Neuronal stem cell (in vitro differentiated cells): ENCODE measurements around the gene SDCCAG8.

Source experiments
- DNase-seq: peaks from one replicate; pipeline ENCODE4 v3.0.0-alpha.2; 2013; ENCODE audit warnings: low spot score
- H2AFZ ChIP-seq: one replicate; pipeline ENCODE4 v1.6.1; 2013; ENCODE audit warnings: mild to moderate bottlenecking, low read length, inconsistent platforms
- H2AK5ac ChIP-seq: 2 replicates; pipeline ENCODE4 v1.6.1; 2013; ENCODE audit warnings: low read depth, mild to moderate bottlenecking, inconsistent platforms, low read length, moderate library complexity, mixed read lengths
- H2BK120ac ChIP-seq: 2 replicates; pipeline ENCODE4 v1.6.1; 2013; ENCODE audit warnings: low read depth, mild to moderate bottlenecking, inconsistent platforms, low read length, moderate library complexity, mixed read lengths
- H2BK12ac ChIP-seq: one replicate; pipeline ENCODE4 v1.6.1; 2013; ENCODE audit warnings: low read length, inconsistent platforms
- H2BK15ac ChIP-seq: 2 replicates; pipeline ENCODE4 v1.6.1; 2013; ENCODE audit warnings: mild to moderate bottlenecking, low read length, inconsistent platforms, mixed read lengths
- H2BK5ac ChIP-seq: one replicate; pipeline ENCODE4 v1.6.1; 2013; ENCODE audit warnings: inconsistent platforms, mild to moderate bottlenecking, low read length, moderate library complexity
- H3K14ac ChIP-seq: one replicate; pipeline ENCODE4 v1.6.1; 2013; ENCODE audit warnings: low read length, inconsistent platforms
- H3K18ac ChIP-seq: 2 replicates; pipeline ENCODE4 v1.6.1; 2013; ENCODE audit warnings: low read length, inconsistent platforms
- H3K23ac ChIP-seq: 2 replicates; pipeline ENCODE4 v1.6.1; 2013; ENCODE audit warnings: low read depth, mild to moderate bottlenecking, mixed read lengths, low read length, inconsistent platforms; ENCODE audit not compliant: poor library complexity
- H3K27ac ChIP-seq: replicated peaks from 3 replicates; pipeline ENCODE4 v1.5.1; 2013; ENCODE audit warnings: low read length, inconsistent platforms
- H3K27me3 ChIP-seq, 3 experiments: 2 replicates each; pipeline ENCODE4 v1.6.1; 2013; ENCODE audit warnings: low read length in 3 of 3, mild to moderate bottlenecking in 2 of 3, inconsistent platforms in 1 of 3, low read depth in 1 of 3, mixed read lengths in 1 of 3, moderate library complexity in 1 of 3; ENCODE audit not compliant: control insufficient read depth in 3 of 3, insufficient read depth in 3 of 3
- H3K36me3 ChIP-seq, 2 donors: replicated peaks in 1 of 2; 2 replicates each; pipeline ENCODE4 v1.6.1; 2013; ENCODE audit warnings: low read length in 2 of 2; ENCODE audit not compliant: control insufficient read depth in 2 of 2, insufficient read depth in 2 of 2
- H3K4ac ChIP-seq: 2 replicates; pipeline ENCODE4 v1.6.1; 2013; ENCODE audit warnings: inconsistent platforms, mild to moderate bottlenecking, low read length, moderate library complexity
- H3K4me1 ChIP-seq, 2 donors: 1 replicate in 1 of 2; 2 replicates in 1 of 2; pipeline ENCODE4 v1.6.1; 2013; ENCODE audit warnings: low read length in 2 of 2, low read depth in 1 of 2; ENCODE audit not compliant: control insufficient read depth in 2 of 2, insufficient read depth in 1 of 2
- H3K4me2 ChIP-seq: one replicate; pipeline ENCODE4 v1.6.1; 2013; ENCODE audit warnings: mild to moderate bottlenecking, low read length, inconsistent platforms; ENCODE audit not compliant: insufficient read depth, poor library complexity, severe bottlenecking
- H3K4me3 ChIP-seq, 2 donors: 2 replicates each; pipeline ENCODE4 v1.5.1; 2013; ENCODE audit warnings: low read length in 2 of 2, mild to moderate bottlenecking in 2 of 2, inconsistent platforms in 1 of 2, moderate library complexity in 1 of 2
- H3K79me1 ChIP-seq: one replicate; pipeline ENCODE4 v1.6.1; 2013; ENCODE audit warnings: low read depth, mild to moderate bottlenecking, inconsistent platforms, low read length, moderate library complexity
- H3K9ac ChIP-seq: one replicate; pipeline ENCODE4 v1.6.1; 2013; ENCODE audit warnings: mild to moderate bottlenecking, low read depth, low read length, inconsistent platforms; ENCODE audit not compliant: poor library complexity
- H3K9me3 ChIP-seq, 2 donors: replicated peaks in 1 of 2; 2 replicates each; pipeline versions ENCODE3 to v1.6.1; 2013; ENCODE audit warnings: low read length in 2 of 2, mild to moderate bottlenecking in 2 of 2, inconsistent platforms in 1 of 2, low read depth in 1 of 2, mixed read lengths in 1 of 2, moderate library complexity in 1 of 2; ENCODE audit not compliant: control insufficient read depth in 2 of 2, insufficient read depth in 1 of 2
- H4K8ac ChIP-seq: one replicate; pipeline ENCODE4 v1.6.1; 2013; ENCODE audit warnings: low read depth, mild to moderate bottlenecking, inconsistent platforms, low read length, moderate library complexity
- H4K91ac ChIP-seq: one replicate; pipeline ENCODE4 v1.6.1; 2013; ENCODE audit warnings: low read length, low read depth, mild to moderate bottlenecking, inconsistent platforms; ENCODE audit not compliant: poor library complexity
- WGBS, 2 donors: extraction: QIAGEN DNeasy Blood & Tissue Kit; methylation state at CpG; one replicate each; pipeline ENCODE4 v1.1.7; 2013; ENCODE audit warnings: missing lambda C conversion rate in 2 of 2, mixed read lengths in 1 of 2; ENCODE audit not compliant: insufficient read length in 2 of 2, insufficient replicate concordance in 1 of 2; ENCODE audit errors: extremely low coverage in 2 of 2; 5-methylcytosine and 5-hydroxymethylcytosine counted together

SDCCAG8 gene

DNA sequence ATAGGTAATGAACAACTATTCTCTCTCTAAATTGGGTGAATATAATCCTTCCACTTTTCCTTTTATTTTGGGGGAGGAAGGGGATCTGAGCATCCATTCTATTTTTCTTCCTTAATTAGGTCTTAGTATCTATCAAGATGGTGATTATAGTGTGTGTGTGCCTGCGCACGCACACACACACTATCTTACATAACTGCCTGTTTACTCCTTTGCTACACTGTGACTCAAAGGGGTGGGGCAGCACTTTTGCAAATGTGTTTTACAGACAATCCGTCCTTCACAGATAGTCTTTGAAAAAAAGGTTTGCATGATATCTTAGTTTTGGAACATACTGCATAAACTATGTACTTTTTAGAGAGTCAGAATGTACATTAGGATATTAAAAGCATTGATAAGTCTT is 191.5 kb downstream of the SDCCAG8 start:
- Histone ChIP-seq H3K4ac (no peak overlapping the region), H3K36me3 (no peaks in the 10 kb centered on the region), H3K4me2 (no peak overlapping the region), H3K4me1 (peaks cover 7 to 11% of the 10 kb centered on the region in 2 donors), H3K27me3 (no peaks in the 10 kb centered on the region), H2BK120ac (no peak overlapping the region), H3K27ac (no peak overlapping the region), H4K8ac (no peak overlapping the region), H2AFZ (no peak overlapping the region), H3K14ac (no peak overlapping the region), H2AK5ac (no peak overlapping the region), H3K79me1 (no peaks in the 10 kb centered on the region), H2BK12ac (no peak overlapping the region), H3K9me3 (peaks cover 0 to 3% of the 10 kb centered on the region in 2 donors), H2BK5ac (no peak overlapping the region), H3K23ac (no peak overlapping the region), H4K91ac (no peak overlapping the region), H3K9ac (no peak overlapping the region), H3K4me3 (no peak overlapping the region), H2BK15ac (no peak overlapping the region), H3K18ac (no peak overlapping the region)
- DNase-seq: no peak
- WGBS, 2 donors: no CpG with 5 or more reads among the region's 3 CpGs

GRCh38 chr1:243447844-243448243 is 192.0 kb downstream of the SDCCAG8 start:
- no peak overlapping the region for H2BK15ac ChIP-seq
- no CpG with 5 or more reads among the region's 4 CpGs for WGBS, 2 donors
- H3K27me3 ChIP-seq: no peaks in the 10 kb centered on the region
- no peak overlapping the region for H2BK120ac ChIP-seq
- H2BK5ac ChIP-seq: no peak overlapping the region
- no peaks in the 10 kb centered on the region for H3K36me3 ChIP-seq
- H3K27ac ChIP-seq: no peak overlapping the region
- H4K8ac ChIP-seq: no peak overlapping the region
- no peak overlapping the region for H2AK5ac ChIP-seq
- no peak overlapping the region for H2AFZ ChIP-seq
- peaks cover 7 to 10% of the 10 kb centered on the region in 2 donors for H3K4me1 ChIP-seq
- DNase-seq: no peak
- no peak overlapping the region for H3K4me3 ChIP-seq
- H3K14ac ChIP-seq: no peak overlapping the region
- peaks cover 0 to 3% of the 10 kb centered on the region in 2 donors for H3K9me3 ChIP-seq
- no peak overlapping the region for H2BK12ac ChIP-seq
- no peak overlapping the region for H4K91ac ChIP-seq
- H3K18ac ChIP-seq: no peak overlapping the region
- H3K4ac ChIP-seq: no peak overlapping the region
- H3K4me2 ChIP-seq: no peak overlapping the region
- H3K9ac ChIP-seq: no peak overlapping the region
- no peaks in the 10 kb centered on the region for H3K79me1 ChIP-seq
- H3K23ac ChIP-seq: no peak overlapping the region

GRCh38 chr1:243449373-243449772 is 193.5 kb downstream of the SDCCAG8 start:
- H3K4me1 ChIP-seq: peaks cover 4% of the 10 kb centered on the region in 2 donors
- H3K18ac ChIP-seq: no peak overlapping the region
- no peaks in the 10 kb centered on the region for H3K36me3 ChIP-seq
- no peak for DNase-seq
- H3K27ac ChIP-seq: no peak overlapping the region
- no peak overlapping the region for H2BK12ac ChIP-seq
- no peak overlapping the region for H3K9ac ChIP-seq
- no peak overlapping the region for H3K23ac ChIP-seq
- H3K4me3 ChIP-seq: no peak overlapping the region
- H2AK5ac ChIP-seq: no peak overlapping the region
- no peak overlapping the region for H4K91ac ChIP-seq
- no peak overlapping the region for H3K4ac ChIP-seq
- WGBS, 2 donors: no CpG with 5 or more reads among the region's 6 CpGs
- H2BK15ac ChIP-seq: no peak overlapping the region
- peaks cover 0 to 3% of the 10 kb centered on the region in 2 donors for H3K9me3 ChIP-seq
- no peak overlapping the region for H4K8ac ChIP-seq
- no peak overlapping the region for H3K4me2 ChIP-seq
- H2BK5ac ChIP-seq: no peak overlapping the region
- H2BK120ac ChIP-seq: no peak overlapping the region
- no peak overlapping the region for H2AFZ ChIP-seq
- H3K79me1 ChIP-seq: no peaks in the 10 kb centered on the region
- no peaks in the 10 kb centered on the region for H3K27me3 ChIP-seq
- peak overlapping the region; percentile 58 for H3K14ac ChIP-seq

DNA sequence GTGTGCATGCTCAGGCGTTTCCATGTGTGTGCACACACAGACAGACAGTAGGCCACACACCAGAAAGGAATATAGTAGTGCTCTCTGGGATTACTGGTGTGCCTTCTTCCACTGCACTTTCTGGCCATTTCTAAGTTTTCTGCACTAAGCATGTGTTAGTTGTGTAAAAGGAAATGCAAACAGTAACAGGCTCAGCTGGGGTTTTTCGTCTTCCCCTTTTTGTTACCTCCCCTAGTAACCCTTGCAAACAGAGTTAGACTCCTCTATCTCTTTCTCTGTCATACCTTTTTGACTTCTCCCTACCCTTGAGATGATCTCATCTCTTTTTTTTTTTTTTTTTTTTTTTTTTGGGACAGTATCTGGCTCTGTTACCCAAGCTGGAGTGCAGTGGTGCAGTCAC is 196.3 kb downstream of the SDCCAG8 start:
- Histone ChIP-seq H3K4ac (no peak overlapping the region), H2BK12ac (no peak overlapping the region), H3K27ac (no peak overlapping the region), H3K23ac (no peak overlapping the region), H2AK5ac (no peak overlapping the region), H4K91ac (no peak overlapping the region), H2BK5ac (no peak overlapping the region), H4K8ac (no peak overlapping the region), H3K79me1 (no peaks in the 10 kb centered on the region), H3K18ac (no peak overlapping the region), H3K27me3 (no peaks in the 10 kb centered on the region), H3K4me1 (peaks cover 8 to 9% of the 10 kb centered on the region in 2 donors), H3K36me3 (no peaks in the 10 kb centered on the region), H2BK15ac (no peak overlapping the region), H2BK120ac (no peak overlapping the region), H3K4me2 (no peak overlapping the region), H3K4me3 (no peak overlapping the region), H3K9ac (no peak overlapping the region), H2AFZ (no peak overlapping the region), H3K14ac (no peak overlapping the region), H3K9me3 (no peaks in the 10 kb centered on the region)
- no peak for DNase-seq
- WGBS, 2 donors: no CpG with 5 or more reads among the region's 2 CpGs
